Measurements from ENCODE around the gene MTMR3. TPM values are rescaled to one million over a fixed set of nuclear protein-coding genes. Genes with fewer than 3 reads are reported as not detected.
A peak's percentile ranks its signal among the peaks of the same experiment; 100 is the strongest.

The MTMR3 gene
- polyA plus RNA-seq, 2 of the 4 experiments (the other 2 are of a cell fraction), result 7.4 to 18.8 TPM

- POLR2A ChIA-PET, result no interaction called here
- WGBS (ENCODE audit: missing lambda C conversion rate), result 64% methylated on average over 3 of the region's 3 CpGs
- TF ChIP-seq ZC3H11A (IDR thresholded peaks at IDR 0.05) (no peak), PHF8 (IDR thresholded peaks at IDR 0.05; ENCODE audit: borderline replicate concordance, low read depth) (no peak), MYC (IDR thresholded peaks at IDR 0.05; ENCODE audit: borderline replicate concordance, low read length) (no peak), TFCP2L1 (CRISPR knock-in tag; IDR thresholded peaks at IDR 0.05) (no peak), HDAC2 (IDR thresholded peaks at IDR 0.05) (no peak), SMC3 (IDR thresholded peaks at IDR 0.05) (no peak), FOXS1 (CRISPR knock-in tag; IDR thresholded peaks at IDR 0.05) (no peak), JUNB (IDR thresholded peaks at IDR 0.05) (no peak), CBX2 (IDR thresholded peaks at IDR 0.05; ENCODE audit: borderline replicate concordance, low read depth) (no peak), HOXA7 (CRISPR knock-in tag; IDR thresholded peaks at IDR 0.05) (no peak), SREBF2 (IDR thresholded peaks at IDR 0.05) (no peak), RFX5 (IDR thresholded peaks at IDR 0.05) (no peak), FOSL2 (IDR thresholded peaks at IDR 0.05) (no peak), FOSL2 (CRISPR knock-in tag; IDR thresholded peaks at IDR 0.05) (no peak), BHLHE40 (IDR thresholded peaks at IDR 0.05; ENCODE audit: low read depth, low read length) (no peak)
- H3K4me3 ChIP-seq, result no peak overlapping the region
- no peak for FAIRE-seq
- H3K4me1 ChIP-seq, result peaks cover 12% of the 10 kb centered on the region
- no peaks in the 10 kb centered on the region for H3K9me3 ChIP-seq
- ATAC-seq, result 0 out of 6 replicates have a peak, but pooled peaks of 1 of the 2 experiments have one; percentile 26
- DNase-seq (ENCODE audit: low read depth in 1 of 2, low spot score in 1 of 2), result no peak
- H3K4me2 ChIP-seq, result no peak overlapping the region
- H3K27ac ChIP-seq, result no peak overlapping the region
- CTCF ChIA-PET, result no interaction called here
These were observed 164.4 kb downstream of the MTMR3 start for GRCh38 chr22:30047364-30047738.

GRCh38 chr22:30048681-30049080, 165.7 kb downstream of the MTMR3 start:
- TF ChIP-seq, protein P1, sequence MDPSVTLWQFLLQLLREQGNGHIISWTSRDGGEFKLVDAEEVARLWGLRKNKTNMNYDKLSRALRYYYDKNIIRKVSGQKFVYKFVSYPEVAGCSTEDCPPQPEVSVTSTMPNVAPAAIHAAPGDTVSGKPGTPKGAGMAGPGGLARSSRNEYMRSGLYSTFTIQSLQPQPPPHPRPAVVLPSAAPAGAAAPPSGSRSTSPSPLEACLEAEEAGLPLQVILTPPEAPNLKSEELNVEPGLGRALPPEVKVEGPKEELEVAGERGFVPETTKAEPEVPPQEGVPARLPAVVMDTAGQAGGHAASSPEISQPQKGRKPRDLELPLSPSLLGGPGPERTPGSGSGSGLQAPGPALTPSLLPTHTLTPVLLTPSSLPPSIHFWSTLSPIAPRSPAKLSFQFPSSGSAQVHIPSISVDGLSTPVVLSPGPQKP (IDR thresholded peaks at IDR 0.05; ENCODE audit: low read depth, low read length), result no peak
- no peak for TF ChIP-seq FOXS1 (CRISPR knock-in tag; IDR thresholded peaks at IDR 0.05)
- no peak for TF ChIP-seq KDM1A (IDR thresholded peaks at IDR 0.05; ENCODE audit: low read depth)
- TF ChIP-seq RAD21 (conservative IDR thresholded peaks at IDR 0.05 in 1 of 2, IDR thresholded peaks at IDR 0.05 in 1 of 2), result no peak
- TF ChIP-seq RNF2 (IDR thresholded peaks at IDR 0.05; ENCODE audit: borderline replicate concordance, low read depth), result no peak
- no peak for TF ChIP-seq HOXB13 (CRISPR knock-in tag; IDR thresholded peaks at IDR 0.05; ENCODE audit: low read depth)
- CTCF ChIA-PET, result interaction anchor here (1.3 to 1.6 kb wide), 2 partner anchors 9 to 40 kb away, joined by 4 to 7 read pairs; no protein-coding TSS in a partner anchor
- FAIRE-seq (no peak), DNase-seq (ENCODE audit: low read depth in 1 of 2, low spot score in 1 of 2) (no peak), ATAC-seq (no peak)
- Histone ChIP-seq H3K27ac (no peak overlapping the region), H3K4me1 (peaks cover 11% of the 10 kb centered on the region), H3K9me3 (no peaks in the 10 kb centered on the region), H3K4me3 (no peak overlapping the region), H3K4me2 (no peak overlapping the region)
- 82% methylated on average over 2 of the region's 2 CpGs for WGBS (ENCODE audit: missing lambda C conversion rate)
- POLR2A ChIA-PET, result no interaction called here

GRCh38 chr22:30054067-30054763, 171.2 kb downstream of the MTMR3 start:
- H3K9me3 ChIP-seq, result peaks cover 4% of the 10 kb centered on the region; the same call in 1 of the 3 replicates
- ChIA-PET POLR2A (no interaction called here), CTCF (interaction anchor here (0.7 to 0.8 kb wide), 2 partner anchors 27 to 364 kb away, joined by 3 read pairs; no protein-coding TSS in a partner anchor)
- TF ChIP-seq, protein P2, sequence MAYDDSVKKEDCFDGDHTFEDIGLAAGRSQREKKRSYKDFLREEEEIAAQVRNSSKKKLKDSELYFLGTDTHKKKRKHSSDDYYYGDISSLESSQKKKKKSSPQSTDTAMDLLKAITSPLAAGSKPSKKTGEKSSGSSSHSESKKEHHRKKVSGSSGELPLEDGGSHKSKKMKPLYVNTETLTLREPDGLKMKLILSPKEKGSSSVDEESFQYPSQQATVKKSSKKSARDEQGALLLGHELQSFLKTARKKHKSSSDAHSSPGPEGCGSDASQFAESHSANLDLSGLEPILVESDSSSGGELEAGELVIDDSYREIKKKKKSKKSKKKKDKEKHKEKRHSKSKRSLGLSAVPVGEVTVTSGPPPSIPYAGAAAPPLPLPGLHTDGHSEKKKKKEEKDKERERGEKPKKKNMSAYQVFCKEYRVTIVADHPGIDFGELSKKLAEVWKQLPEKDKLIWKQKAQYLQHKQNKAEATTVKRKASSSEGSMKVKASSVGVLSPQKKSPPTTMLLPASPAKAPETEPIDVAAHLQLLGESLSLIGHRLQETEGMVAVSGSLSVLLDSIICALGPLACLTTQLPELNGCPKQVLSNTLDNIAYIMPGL (CRISPR knock-in tag; IDR thresholded peaks at IDR 0.05; ENCODE audit: borderline replicate concordance), result no peak
- TF ChIP-seq ESRRA (IDR thresholded peaks at IDR 0.05; ENCODE audit: borderline replicate concordance, low read length) (no peak), HEYL (CRISPR knock-in tag; IDR thresholded peaks at IDR 0.05) (no peak), SREBF2 (IDR thresholded peaks at IDR 0.05) (no peak), EHMT2 (IDR thresholded peaks at IDR 0.05; ENCODE audit: low read depth) (no peak), RARB (CRISPR knock-in tag; IDR thresholded peaks at IDR 0.05) (no peak), EHF (CRISPR knock-in tag; IDR thresholded peaks at IDR 0.05) (no peak), ZFP36 (IDR thresholded peaks at IDR 0.05; ENCODE audit: borderline replicate concordance, partially characterized antibody) (no peak), JUN (IDR thresholded peaks at IDR 0.05) (no peak), CTCF (IDR thresholded peaks at IDR 0.05) (no peak)
- TF ChIP-seq, protein P3, sequence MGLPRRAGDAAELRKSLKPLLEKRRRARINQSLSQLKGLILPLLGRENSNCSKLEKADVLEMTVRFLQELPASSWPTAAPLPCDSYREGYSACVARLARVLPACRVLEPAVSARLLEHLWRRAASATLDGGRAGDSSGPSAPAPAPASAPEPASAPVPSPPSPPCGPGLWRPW (IDR thresholded peaks at IDR 0.05), result no peak
- no peak overlapping the region for H3K27ac ChIP-seq
- ATAC-seq (no peak), FAIRE-seq (no peak), DNase-seq (ENCODE audit: low read depth in 1 of 2, low spot score in 1 of 2) (no peak)
- WGBS (ENCODE audit: missing lambda C conversion rate), result 73% methylated on average over 10 of the region's 10 CpGs
- H3K4me2 ChIP-seq, result no peak overlapping the region
- no peaks in the 10 kb centered on the region for H3K4me1 ChIP-seq
- no peak overlapping the region for H3K4me3 ChIP-seq

Data from A549 (cell line).